IPS-NIHi7 (cell line): ENCODE measurements around the gene NFIA.
"Not testable (repeated sequence)": the region's sequence is repeated elsewhere in the genome, so short reads cannot be mapped to it uniquely, and the experiment has no call there.

ENCODE experiments used
- DNase-seq: peaks from one replicate; pipeline ENCODE4 v3.0.0; 2012; ENCODE audit warnings: mixed read lengths; ENCODE audit errors: extremely low spot score

NFIA gene

DNA sequence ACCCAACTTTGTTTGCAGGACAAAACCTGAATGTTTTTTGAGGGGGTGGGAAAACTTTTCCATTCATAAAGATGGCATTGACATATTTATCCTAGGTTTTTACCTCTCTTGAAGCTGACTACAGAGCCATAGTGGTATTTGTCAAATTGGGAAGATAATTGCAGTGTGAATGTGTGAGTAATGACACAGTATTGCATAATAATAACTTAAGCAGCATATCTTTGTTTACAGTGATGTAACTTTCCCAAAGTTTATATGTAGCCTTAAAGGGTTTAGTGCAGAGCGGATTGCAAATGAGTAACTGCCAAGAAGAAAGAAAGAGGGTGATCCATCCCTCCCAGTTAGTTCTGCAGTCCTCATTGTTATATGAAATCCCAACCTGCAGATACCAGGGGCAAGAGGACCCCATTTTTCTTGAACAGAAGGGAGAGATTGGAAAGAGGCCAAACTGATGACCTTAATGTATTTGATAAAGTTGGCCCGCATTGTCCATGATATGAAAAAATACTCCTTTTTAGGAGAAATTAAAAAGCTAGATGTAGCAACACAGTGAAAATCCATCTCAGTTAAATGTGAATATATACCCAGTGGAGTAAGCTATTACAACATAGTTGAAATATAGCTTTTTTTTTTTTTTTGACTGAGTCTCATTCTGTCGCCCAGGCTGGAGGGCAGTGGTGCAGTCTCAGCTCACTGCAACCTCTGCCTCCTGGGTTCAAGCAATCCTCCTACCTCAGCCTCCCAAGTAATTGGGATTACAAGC lies 23.7 kb upstream of the NFIA start:
- DNase-seq = no peak

DNA sequence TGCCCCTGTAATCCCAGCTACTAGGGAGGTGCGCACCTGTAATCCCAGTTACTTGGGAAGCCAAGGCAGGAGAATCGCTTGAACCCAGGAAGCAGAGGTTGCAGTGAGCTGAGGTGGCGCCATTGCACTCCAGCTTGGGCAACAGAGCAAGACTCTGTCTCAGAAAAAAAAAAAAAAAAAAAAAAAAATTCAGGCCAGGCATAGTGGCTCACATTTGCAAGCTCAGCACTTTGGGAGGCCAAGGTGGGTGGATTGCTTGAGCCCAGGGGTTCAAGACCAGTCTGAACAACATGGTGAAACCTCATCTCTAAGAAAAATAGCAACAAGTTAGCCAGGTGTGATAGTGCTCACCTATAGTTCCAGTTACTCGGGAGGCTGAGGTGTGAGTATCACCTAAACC lies 20.8 kb upstream of the NFIA start:
- DNase-seq = not testable (repeated sequence)

DNA sequence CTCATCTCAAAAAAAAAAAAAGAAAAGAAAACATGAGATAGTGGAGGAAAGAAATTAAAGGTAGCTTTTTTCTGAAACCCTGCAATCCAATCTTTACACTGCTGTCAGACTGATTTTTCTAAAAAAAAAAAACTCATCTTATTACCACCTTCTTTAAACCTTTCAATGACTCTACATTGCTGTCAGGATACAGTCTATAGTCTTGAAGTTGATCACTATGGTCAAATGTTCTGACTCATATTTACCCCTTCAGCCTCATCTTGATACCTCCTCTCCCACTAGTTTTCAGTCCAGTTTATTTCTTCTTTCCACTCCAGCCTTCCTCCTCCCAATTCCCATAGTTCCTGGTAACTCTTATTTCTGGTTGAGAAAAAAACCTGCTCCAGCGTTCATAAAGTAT lies 17.7 kb upstream of the NFIA start:
- no peak for DNase-seq

DNA sequence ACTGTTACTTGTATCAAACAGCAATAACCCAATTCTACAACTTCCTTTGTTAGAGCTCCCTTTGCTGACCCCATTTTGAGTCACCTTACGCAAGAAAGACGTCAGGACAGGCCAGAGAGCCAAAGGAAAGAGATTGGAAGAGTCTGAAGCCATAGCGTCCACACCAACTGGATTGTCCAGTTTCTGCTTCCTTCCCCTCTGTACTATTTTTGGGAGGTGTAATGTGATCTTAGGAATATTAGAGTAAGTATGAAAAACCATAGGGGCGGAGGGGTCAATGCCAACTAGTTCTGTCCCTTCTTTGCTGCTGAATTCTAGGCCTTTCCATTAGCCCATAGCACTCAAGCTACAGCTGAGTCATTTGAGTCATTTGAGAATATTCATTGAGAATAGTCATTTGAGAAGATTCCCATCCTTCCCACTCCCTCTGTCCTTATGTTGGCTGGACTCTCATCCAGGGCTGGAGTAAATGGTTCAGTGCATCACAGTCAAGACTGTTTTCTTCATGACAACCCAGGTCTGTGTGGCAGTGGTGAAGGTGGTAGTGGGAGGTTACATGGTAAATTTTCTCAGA lies 14.8 kb upstream of the NFIA start:
- DNase-seq = no peak

DNA sequence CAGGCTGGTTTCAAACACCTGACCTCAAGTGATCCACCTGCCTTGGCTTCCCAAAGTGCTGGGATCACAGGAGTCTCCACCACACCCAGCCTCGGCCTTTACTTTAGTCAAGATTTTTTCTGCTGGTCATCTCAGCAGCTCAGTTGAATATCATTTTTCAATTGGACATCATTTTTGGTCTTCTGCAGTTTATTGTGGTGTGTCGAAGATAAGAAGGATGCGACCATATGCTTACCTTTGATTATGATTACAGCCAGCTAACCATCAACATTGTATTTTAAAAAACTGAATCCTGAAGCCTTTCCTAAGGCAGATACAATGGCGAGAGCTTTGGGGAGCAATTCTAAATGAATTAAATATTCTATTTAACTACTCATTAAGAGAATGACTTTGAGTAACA lies 12.3 kb upstream of the NFIA start:
- DNase-seq = no peak

DNA sequence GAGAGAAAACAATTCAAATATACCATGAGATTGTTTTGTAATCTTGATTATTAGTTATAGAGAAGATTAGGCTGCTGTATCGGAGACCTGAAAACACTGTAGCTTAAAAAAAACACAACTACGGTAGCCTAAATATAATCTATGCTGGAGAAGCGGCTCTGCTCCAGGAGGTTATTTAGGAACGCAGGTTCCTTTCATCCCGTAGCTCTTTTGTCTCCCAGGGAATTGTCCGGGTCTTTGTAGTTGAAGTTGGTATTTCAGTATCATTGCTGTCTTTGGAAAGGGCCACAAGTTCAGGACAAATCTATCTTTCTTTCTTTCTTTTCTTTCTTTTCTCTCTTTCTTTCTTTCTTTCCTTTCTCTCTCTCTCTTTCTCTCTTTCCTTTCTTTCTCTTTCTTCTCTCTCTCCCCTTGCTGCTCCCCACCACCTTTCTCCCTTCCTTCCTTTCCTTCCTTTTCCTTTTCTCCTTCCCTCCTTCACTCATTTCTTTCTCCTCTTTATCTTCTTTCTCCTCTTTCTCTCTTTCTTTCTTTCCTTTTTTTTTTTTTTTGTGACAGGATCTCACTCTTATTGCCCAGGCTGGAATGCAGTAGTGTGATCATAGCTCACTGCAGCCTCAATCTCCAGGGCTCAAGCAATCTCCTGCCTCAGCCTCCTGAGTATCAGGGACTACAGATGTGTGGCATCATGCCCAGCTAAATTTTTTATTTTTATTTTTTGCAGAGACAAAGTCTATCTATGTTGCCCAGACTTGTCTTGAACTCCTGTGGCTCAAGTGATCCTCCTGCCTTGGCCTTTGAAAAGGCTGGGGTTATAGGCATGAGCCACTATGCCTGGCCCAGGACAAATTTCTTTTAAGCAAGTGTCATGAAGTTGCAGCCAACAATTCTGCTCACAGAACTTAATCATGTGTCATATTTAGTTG lies 10.9 kb upstream of the NFIA start:
- no peak for DNase-seq

DNA sequence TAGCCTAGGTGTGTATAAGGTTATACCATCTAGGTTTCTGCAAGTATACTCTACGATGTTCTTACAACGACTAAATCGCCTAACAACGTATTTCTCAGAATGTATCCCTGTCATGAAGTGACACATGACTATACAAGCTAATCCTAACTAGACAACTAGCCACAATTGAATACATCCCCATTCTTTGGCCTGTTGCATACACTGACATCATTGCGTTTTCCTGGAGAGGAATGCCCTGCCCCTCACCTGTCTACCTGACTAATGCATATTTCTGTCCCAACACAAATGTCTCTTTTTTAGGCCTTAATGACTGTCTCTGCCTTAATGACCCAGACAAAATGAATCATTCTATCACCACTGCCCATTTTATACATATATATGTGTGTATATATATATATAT lies 8.5 kb upstream of the NFIA start:
- no peak for DNase-seq

DNA sequence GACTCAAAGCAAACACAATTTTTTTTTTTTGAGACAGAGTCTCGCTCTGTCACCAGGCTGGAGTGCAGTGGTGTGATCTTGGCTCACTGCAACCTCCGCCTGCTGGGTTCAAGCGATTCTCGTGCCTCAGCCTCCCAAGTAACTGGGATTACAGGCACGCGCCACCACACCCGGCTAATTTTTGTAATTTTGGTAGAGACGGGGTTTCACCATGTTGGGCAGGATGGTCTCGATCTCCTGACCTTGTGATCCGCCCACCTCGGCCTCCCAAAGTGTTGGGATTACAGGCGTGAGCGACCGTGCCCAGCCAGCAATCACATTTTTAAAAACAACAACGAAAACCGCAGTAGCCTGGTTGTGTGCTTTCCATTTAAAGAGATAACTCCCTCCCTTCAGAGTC lies 6.5 kb upstream of the NFIA start:
- DNase-seq = not testable (repeated sequence)

DNA sequence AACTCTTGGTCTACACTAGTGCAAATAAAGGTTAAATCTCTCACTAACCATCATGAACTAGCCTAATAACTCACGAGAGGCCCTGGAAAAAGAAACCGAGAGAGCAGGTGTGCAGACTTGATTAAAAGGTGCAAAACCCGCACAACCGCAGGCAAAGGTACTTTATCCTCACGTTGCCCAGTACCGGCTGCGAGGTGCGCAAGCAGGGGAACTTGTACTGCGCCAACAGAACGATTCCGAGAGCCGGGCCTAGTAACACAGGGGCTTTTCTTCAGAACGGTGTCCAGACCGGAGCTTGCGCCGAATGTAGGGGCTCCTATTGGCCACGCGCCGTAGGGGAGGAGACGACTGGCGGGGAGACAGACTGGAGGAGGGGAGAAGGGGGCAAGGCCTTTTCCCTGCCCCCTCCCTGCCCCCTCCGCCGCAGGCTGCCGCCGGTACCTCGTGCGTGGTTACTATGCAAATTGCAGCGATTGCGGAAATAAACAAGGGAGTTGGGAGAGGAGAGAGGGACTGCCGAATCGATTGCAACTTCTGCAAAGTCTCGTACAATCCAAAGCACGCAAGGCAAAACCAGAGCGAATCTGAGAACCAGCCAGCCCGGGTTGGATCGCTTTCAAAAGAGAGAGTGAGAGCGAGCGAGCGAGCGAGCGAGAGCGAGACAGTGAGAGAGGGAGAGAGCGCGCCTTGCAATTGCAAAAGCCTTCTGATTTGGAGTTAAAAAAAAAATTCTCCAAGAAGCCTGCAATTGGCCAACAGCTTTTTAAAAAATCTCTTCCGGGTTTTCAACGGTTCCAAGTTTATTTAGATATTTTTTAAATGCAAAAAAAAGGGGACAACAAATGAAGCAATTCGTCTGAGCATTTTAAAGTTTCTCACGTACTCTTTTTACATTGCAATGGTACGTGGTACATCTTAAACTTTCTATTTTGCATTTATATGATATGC lies 5.4 kb upstream of the NFIA start:
- DNase-seq = peak; percentile 89

DNA sequence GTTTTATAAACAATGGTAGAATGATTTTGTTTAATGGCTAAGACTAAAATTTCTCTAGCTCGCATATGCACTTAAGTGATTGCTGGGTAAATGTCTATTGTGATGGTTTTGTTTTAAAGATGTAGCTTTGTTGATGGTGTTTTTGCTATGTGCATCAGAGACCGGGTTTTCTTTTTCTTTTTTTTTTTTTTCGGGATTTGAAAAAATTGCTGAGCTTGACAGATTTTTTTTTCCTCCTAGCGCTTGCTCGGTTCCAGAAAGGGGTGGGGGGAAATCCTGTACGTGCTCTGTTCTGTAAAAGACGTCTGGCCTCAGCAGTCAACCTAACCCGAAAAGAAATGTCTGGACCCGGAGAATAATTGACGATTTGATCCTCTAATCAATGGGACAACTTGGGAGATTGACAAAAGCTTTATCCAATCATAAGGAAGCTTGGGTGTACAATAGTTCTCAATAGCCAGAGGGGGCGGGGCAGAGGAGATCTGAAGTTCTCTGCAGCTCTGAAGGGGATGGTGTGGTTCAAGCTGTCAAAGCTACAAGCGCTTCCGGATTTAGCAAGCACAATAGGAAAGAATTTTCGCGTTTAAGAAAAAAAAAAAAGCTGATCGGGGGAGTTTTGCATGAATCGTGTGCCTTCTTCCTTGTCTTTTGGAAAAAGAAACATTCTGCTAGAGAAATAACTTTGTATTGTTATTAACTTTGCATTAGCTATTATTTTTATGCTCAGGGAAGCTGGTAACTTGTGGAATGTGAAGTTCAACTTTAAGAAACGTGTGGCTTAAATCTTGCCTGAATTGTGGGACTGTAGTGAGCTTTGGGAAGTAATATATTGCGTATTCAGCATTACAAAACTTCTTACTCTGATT lies 4.5 kb upstream of the NFIA start:
- peak; percentile 84 for DNase-seq

DNA sequence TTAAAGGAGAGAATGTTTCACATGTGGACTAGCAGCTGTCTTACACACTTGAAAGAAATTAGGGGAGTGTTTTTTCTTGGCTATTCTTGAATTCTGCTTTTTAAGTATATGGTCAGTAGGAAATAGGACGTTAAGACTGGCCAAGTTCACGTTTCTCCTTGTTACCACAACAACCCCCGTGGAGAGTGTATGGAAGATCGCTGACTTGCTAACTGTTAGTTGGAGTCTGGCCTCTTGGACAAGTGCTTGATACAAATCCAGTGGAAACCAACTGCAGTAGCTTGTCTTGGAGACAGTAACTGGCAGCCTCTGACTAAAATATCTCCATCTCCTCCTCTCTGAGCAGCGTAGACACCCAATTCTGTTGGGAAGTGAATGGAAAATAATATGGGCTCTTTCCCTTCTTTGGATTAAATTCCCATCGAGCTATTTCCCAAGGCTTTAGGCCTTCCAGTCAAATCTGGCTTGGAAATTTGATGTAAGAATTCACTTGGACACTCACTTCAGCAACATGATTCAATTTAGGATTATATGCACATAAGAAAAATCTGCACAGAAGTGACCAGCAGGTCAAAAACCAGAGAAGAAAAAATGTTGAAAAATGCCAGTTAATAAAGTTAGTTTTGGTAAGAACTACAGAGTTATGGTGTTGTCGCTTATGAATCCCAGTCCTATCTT lies 3.6 kb upstream of the NFIA start:
- no peak for DNase-seq

DNA sequence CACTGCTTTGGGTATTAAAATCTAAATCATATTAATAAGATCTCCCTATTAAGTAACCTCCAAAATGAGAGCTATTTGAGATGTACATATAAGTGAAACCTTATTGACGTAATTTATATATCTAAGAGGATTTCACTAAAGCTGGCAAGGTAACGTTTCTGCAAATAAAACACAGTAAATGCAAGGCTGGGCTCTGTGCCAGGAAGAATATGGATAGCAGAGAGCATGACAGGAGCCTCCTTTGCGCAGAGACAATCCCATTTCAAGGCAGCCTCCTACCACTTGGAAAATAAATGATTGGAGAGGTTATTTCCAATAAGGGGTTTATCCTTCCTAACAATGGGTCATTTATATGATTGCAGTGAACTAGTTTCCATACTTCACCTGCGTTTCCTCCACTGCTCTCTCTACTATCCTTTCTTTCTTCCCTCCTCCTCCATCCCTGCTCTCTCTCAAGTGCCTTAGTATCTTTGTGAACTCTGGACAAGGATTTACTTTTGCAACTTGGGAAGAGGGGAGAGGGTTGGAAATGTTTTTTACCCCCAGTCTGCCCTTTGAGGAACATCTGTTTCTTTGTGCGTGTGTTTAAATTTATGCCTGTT lies 3.0 kb upstream of the NFIA start:
- DNase-seq = no peak

DNA sequence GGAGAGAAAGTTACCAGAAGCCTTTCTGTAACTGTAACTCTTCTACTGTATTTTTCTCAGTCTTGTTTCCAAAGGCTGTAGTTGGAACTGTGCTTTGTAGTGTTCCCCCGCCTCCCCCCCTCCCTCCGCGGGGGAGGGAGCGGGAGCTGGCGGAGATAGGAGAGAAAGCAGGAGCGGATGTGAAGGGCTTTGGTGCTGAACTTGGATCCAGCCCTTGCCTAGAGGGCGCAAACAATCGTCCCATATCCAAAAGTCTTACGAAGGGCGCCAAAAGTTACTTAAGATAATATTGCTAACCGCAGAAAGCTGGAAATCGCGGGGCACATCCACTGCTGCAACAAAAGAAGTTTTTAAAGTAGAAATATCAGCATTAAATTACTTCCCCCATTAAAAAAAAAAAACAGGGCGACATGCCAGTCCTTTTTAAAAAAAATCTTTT lies 2.4 kb upstream of the NFIA start:
- DNase-seq = peak; percentile 59

DNA sequence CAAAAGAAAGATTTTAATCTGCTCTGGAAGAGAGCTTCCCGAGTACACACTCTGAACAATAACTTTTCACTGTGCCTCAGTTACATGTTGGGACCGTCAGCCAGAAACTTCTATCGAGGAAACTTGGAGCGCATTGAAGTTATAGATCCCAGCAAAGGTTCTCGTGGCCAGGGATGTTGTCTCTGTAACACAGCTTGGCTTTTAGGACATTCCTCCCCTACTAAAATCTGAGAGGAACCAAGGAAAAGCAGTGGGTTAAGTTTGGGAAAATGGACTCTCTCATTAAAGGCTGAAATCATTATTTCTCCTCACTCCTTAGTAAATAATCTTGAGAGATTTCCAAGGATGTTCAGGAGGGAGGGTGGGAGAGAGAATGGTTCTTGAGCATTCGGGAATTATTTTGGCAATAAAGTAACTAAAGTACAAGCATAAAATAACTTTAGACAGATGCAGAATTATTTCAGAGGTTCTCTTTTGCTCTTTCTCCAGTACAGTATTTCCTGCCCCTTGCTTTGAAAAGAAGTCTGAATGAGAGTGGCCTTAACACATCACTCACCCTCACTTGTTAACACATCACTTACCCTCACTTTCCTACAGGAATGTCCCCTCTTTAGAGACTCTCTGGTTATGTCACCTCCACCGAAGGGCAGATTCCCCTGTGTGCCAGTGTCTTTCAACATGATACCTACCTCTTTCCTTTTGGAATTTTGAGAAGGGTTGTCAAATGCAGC lies 1.8 kb upstream of the NFIA start:
- DNase-seq = no peak

DNA sequence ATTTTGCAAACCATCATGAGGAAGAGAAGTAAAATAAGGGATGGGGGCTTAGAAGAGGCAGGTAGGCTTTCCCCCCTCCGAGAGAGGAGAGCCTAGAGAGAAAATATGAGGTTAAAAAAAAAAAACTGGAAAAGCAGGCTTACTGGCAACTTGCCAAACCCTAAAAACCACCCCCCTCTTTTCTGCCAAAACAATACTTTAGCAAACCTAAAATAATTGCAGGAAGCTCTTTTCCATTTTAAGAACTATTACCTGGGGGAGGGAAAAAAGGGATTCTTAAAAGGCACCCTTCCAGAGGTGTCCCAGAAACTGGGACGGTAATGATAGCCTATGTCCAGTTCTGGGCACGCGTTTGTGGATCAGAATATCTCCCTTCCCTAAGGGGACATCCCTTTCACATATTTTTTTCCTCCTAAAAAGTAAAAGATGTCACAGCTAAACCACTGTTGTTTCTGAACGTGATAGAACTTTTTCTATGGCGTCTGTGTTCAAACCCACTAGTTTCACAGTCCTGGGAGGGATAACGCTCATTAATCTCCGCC lies 1.1 kb upstream of the NFIA start:
- DNase-seq = no peak

DNA sequence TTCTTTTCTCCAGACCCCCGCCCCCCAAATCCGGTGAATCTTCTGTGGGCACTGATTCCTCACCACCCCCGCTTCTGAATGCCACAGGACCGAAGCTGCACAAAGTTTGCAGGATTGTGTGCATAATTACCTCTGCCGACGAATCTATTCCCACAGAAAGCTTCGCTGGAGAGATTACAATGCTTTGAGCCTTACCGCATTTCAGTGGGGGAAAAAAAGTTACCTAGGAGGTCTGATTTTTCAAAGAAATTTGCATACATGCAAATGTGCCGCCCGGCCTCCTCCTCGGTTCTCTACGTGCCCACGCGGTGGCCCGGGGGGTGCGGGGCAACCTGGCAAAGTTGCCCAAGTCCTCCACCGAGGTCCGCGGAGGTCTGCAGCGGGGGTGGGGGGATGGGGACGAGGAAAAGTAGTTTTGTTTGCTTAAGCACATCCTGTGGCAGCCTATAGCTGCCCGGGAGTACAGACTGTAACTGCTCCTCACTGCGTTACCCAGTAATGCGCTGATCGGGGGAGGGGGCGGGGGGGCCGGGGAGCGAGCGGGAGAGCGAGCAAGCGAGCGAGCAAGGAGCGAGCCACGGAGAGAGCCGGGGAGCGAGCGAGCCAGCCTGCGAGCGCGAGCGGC lies 563 bp upstream of the NFIA start:
- DNase-seq = peak; percentile 47

DNA sequence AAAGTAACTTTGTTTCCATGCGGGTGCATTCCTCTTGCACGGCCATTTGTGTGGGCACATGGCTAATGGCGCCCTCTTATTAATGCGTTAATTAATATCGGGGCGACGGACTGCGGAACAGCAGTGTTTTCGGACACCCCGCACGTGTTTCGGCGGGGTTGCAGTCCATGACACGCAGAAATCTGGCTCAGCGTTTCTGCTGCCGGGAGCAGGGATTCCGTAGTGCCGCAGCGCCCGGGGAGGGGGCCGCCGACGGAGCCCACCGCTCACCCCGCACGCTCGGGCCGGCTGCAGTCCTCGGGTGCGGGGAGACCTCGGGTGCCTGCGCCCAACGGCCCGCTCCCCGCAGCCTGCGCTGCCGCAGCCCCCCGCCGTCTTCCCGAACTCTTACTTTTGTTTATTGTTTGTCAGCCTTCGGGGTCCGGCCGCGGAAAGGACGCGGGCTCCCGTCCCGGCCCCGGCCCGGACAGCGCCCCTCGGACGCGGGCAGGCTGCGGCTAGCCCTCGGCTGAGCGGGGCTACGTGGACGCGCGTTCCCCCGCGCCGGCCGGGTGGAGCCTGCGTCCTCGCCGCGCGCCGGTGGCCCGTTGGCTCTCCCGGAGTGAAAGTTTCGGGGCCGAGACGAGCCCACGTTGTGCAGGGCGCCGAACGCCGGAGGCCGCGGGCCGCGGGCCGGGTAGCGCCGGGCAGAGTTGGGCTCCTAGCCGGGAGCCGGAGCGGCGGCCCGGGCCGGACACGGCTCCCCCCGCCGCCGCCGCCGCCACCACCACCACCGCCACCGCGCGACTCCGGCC lies 849 bp downstream of the NFIA start:
- peak; percentile 26 for DNase-seq
